Right cardiac atrium (tissue), 5 donors: ENCODE measurements around the gene CTBP2. TPM values are rescaled to one million over a fixed set of nuclear protein-coding genes. Genes with fewer than 3 reads are reported as not detected.
A peak's percentile ranks its signal among the peaks of the same experiment; 100 is the strongest.

Source experiments
- ATAC-seq, 2 donors: fragments of 200-7000 bp; cut with Tn5 transposase; one replicate each; pipeline versions ENCODE4 v1.8.0 to v1.9.1; 2020; ENCODE audit warnings: moderate library complexity in 2 of 2, mild to moderate bottlenecking in 1 of 2
- DNase-seq, 3 donors: peaks; one replicate each; pipeline ENCODE4 v3.0.0-alpha.2; 2020
- H3K27ac ChIP-seq: one replicate; pipeline ENCODE4 v1.5.1; 2013; ENCODE audit warnings: mild to moderate bottlenecking, low read length, control low read depth, moderate library complexity
- H3K27me3 ChIP-seq: one replicate; pipeline ENCODE4 v1.6.1; 2013; ENCODE audit not compliant: control insufficient read depth, insufficient read depth
- H3K4me1 ChIP-seq: one replicate; pipeline ENCODE4 v1.6.1; 2013; ENCODE audit warnings: low read length; ENCODE audit not compliant: control insufficient read depth, insufficient read depth
- H3K4me3 ChIP-seq: one replicate; pipeline ENCODE4 v1.5.1; 2013; ENCODE audit warnings: low read length, control low read depth
- H3K9me3 ChIP-seq: one replicate; pipeline ENCODE4 v1.6.1; 2013; ENCODE audit warnings: low read length; ENCODE audit not compliant: control insufficient read depth
- WGBS: extraction: QIAGEN DNeasy Blood & Tissue Kit; methylation state at CpG from one replicate; pipeline ENCODE4 v1.1.7; 2013; 5-methylcytosine and 5-hydroxymethylcytosine counted together
- intact Hi-C, 4 donors: fragments of 100-400 bp; cut with DNase I; formaldehyde crosslinking; loops; one replicate each; pipeline versions ENCODE4 v1.11.0 to v1.14.0; 2022 to 2023
- polyA plus RNA-seq: library from polyadenylated mRNA; stranded (reverse); fragments of 200-250 nt; gene quantifications from one replicate; pipeline ENCODE4 v1.2.3, GENCODE V29; 2013
- total RNA-seq, 4 donors: library from RNA; stranded (reverse); fragmentation: NEBNext Ultra II Directional; extraction: Animal tissue kit (Norgen Biotek cat#: 25700); gene quantifications; one replicate each; pipeline ENCODE4 v1.2.1, GENCODE V29; 2021
- donor health status: healthy with polysubstance abuse.
- donor health status: DM: no; HTN: yes; CAD: no.
- donor health status: DM: no; HTN: no; CAD: no.
- donor health status: DM: no; HTN: yes; CAD: no; lungs with severe emphysema.
- donor health status: DM: yes; HTN: yes; CAD: no.

CTBP2 gene
- total and polyA plus RNA-seq, 5 donors: 16.6 to 38.7 (median 37.6) TPM

- Histone ChIP-seq H3K27me3 (no peaks in the 10 kb centered on the region), H3K4me1 (peaks cover 41% of the 10 kb centered on the region), H3K9me3 (no peaks in the 10 kb centered on the region), H3K4me3 (no peak overlapping the region), H3K27ac (no peak overlapping the region)
- DNase-seq (peak in 1 of 3 donors; percentile 52), ATAC-seq (no peak)
- intact Hi-C loops: no loop called here
- WGBS: 92% methylated on average over 8 of the region's 8 CpGs
Observed at GRCh38 chr10:125121003-125121402, 39.4 kb downstream of the CTBP2 start.

GRCh38 chr10:125120053-125120710, 40.2 kb downstream of the CTBP2 start:
- ATAC-seq (no peak), DNase-seq (peak in 1 of 3 donors; percentile 33)
- Histone ChIP-seq H3K27me3 (no peaks in the 10 kb centered on the region), H3K27ac (no peak overlapping the region), H3K9me3 (no peaks in the 10 kb centered on the region), H3K4me3 (no peak overlapping the region), H3K4me1 (peaks cover 42% of the 10 kb centered on the region)
- WGBS: 66% methylated on average over 11 of the region's 11 CpGs
- intact Hi-C loops: no loop called here

GRCh38 chr10:125118701-125119100, 41.7 kb downstream of the CTBP2 start:
- Histone ChIP-seq H3K9me3 (no peaks in the 10 kb centered on the region), H3K27ac (peak overlapping the region; percentile 84), H3K4me1 (peaks cover 45% of the 10 kb centered on the region), H3K27me3 (no peaks in the 10 kb centered on the region), H3K4me3 (no peak overlapping the region)
- DNase-seq (peak in 2 of 3 donors; percentile 32 to 57), ATAC-seq (no peak)
- 84% methylated on average over 10 of the region's 10 CpGs for WGBS
- intact Hi-C loops: no loop called here

- Histone ChIP-seq H3K27me3 (no peaks in the 10 kb centered on the region), H3K9me3 (no peaks in the 10 kb centered on the region), H3K27ac (peak overlapping the region; percentile 84), H3K4me1 (peaks cover 46% of the 10 kb centered on the region), H3K4me3 (no peak overlapping the region)
- 19% methylated on average over 14 of the region's 14 CpGs for WGBS
- intact Hi-C loops: no loop called here
- peak; percentile 32 to 34 for ATAC-seq
- peak; percentile 59 to 85 (median 79) for DNase-seq
Observed at GRCh38 chr10:125118011-125118611, 42.3 kb downstream of the CTBP2 start.

- Histone ChIP-seq H3K27me3 (no peaks in the 10 kb centered on the region), H3K4me3 (no peak overlapping the region), H3K27ac (peak overlapping the region; percentile 2), H3K9me3 (no peaks in the 10 kb centered on the region), H3K4me1 (peaks cover 44% of the 10 kb centered on the region)
- ATAC-seq (peak in 1 of 2 donors; percentile 2), DNase-seq (peak in 2 of 3 donors; percentile 60 to 66)
- 77% methylated on average over 18 of the region's 18 CpGs for WGBS
- intact Hi-C loops: no loop called here
Observed at GRCh38 chr10:125116652-125117310, 43.6 kb downstream of the CTBP2 start.

GRCh38 chr10:125116041-125116649, 44.2 kb downstream of the CTBP2 start:
- Histone ChIP-seq H3K9me3 (no peaks in the 10 kb centered on the region), H3K27ac (no peak overlapping the region), H3K4me3 (no peak overlapping the region), H3K27me3 (no peaks in the 10 kb centered on the region), H3K4me1 (peaks cover 43% of the 10 kb centered on the region)
- peak in 2 of 3 donors; percentile 32 to 51 for DNase-seq
- intact Hi-C loops: no loop called here
- ATAC-seq: no peak
- 90% methylated on average over 16 of the region's 16 CpGs for WGBS

GRCh38 chr10:125115409-125115808, 45.0 kb downstream of the CTBP2 start:
- ATAC-seq (no peak), DNase-seq (peak in 1 of 3 donors; percentile 2)
- Histone ChIP-seq H3K27ac (no peak overlapping the region), H3K27me3 (no peaks in the 10 kb centered on the region), H3K4me3 (no peak overlapping the region), H3K9me3 (no peaks in the 10 kb centered on the region), H3K4me1 (peaks cover 37% of the 10 kb centered on the region)
- intact Hi-C loops: no loop called here
- 95% methylated on average over 5 of the region's 5 CpGs for WGBS

- no peak overlapping the region for H3K4me3 ChIP-seq
- ATAC-seq: peak in 1 of 2 donors; percentile 51
- WGBS: 65% methylated on average over 16 of the region's 16 CpGs
- DNase-seq: peak in 2 of 3 donors; percentile 27 to 43
- peaks cover 36% of the 10 kb centered on the region for H3K4me1 ChIP-seq
- no peaks in the 10 kb centered on the region for H3K27me3 ChIP-seq
- intact Hi-C loops: no loop called here
- peak overlapping the region; percentile 34 for H3K27ac ChIP-seq
- no peaks in the 10 kb centered on the region for H3K9me3 ChIP-seq
Observed at GRCh38 chr10:125114761-125115391, 45.5 kb downstream of the CTBP2 start.

- Histone ChIP-seq H3K9me3 (no peaks in the 10 kb centered on the region), H3K4me1 (peaks cover 32% of the 10 kb centered on the region), H3K27ac (no peak overlapping the region), H3K4me3 (no peak overlapping the region), H3K27me3 (no peaks in the 10 kb centered on the region)
- intact Hi-C loops: no loop called here
- ATAC-seq: peak in 1 of 2 donors; percentile 19
- DNase-seq: peak in 1 of 3 donors; percentile 43
- WGBS: 31% methylated on average over 20 of the region's 20 CpGs
Observed at GRCh38 chr10:125113691-125114371, 46.5 kb downstream of the CTBP2 start.
